Panc1 (cell line): ENCODE data around the gene PGLYRP2.

Experiments used
- POLR2AphosphoS5 ChIP-seq: IDR thresholded peaks from 2 replicates; pipeline ENCODE4 v1.6.1; 2012; ENCODE audit warnings: mild to moderate bottlenecking, low read depth, low read length, moderate library complexity
- REST ChIP-seq, 2 experiments: IDR thresholded peaks; 2 replicates each; pipeline ENCODE4 v1.6.1; 2011 to 2012; ENCODE audit warnings: low read depth in 2 of 2, control low read depth in 1 of 2, low read length in 1 of 2, mild to moderate bottlenecking in 1 of 2, moderate library complexity in 1 of 2; ENCODE audit not compliant: insufficient read depth in 1 of 2
- SIN3A ChIP-seq: IDR thresholded peaks from 2 replicates; pipeline ENCODE4 v1.6.1; 2012; ENCODE audit warnings: low read depth, mild to moderate bottlenecking, low read length, moderate library complexity, borderline replicate concordance; ENCODE audit not compliant: insufficient read depth
- TCF7L2 ChIP-seq: IDR thresholded peaks from 2 replicates; pipeline ENCODE4 v1.6.1; 2011; ENCODE audit warnings: mild to moderate bottlenecking, low read depth, low read length, inconsistent platforms
- TF ChIP-seq, protein P1 (sequence below): fragments of 450-650 bp; IDR thresholded peaks from 2 replicates; pipeline ENCODE4 v1.5.1; 2017; ENCODE audit warnings: mild to moderate bottlenecking

DNA sequence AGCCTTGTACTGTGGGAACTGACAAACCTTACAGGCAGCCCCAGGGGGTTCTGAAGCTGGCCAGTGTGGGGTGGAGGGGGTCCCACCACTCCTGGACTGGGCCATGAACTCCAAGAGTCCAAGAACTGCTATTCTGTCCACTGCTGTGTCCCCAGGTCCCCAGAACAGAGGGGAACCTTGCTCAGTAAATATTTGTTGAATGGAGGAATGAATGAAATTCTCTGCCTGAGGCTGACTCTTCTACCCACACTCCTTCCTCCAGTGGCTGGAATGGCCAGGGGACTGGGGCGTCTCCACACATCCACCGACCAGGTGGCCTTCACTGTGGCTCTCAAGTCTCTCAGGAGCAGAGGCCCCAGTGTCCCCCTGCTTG is 41.2 kb downstream of the PGLYRP2 start:
- TF ChIP-seq, protein P1, sequence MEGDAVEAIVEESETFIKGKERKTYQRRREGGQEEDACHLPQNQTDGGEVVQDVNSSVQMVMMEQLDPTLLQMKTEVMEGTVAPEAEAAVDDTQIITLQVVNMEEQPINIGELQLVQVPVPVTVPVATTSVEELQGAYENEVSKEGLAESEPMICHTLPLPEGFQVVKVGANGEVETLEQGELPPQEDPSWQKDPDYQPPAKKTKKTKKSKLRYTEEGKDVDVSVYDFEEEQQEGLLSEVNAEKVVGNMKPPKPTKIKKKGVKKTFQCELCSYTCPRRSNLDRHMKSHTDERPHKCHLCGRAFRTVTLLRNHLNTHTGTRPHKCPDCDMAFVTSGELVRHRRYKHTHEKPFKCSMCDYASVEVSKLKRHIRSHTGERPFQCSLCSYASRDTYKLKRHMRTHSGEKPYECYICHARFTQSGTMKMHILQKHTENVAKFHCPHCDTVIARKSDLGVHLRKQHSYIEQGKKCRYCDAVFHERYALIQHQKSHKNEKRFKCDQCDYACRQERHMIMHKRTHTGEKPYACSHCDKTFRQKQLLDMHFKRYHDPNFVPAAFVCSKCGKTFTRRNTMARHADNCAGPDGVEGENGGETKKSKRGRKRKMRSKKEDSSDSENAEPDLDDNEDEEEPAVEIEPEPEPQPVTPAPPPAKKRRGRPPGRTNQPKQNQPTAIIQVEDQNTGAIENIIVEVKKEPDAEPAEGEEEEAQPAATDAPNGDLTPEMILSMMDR, result no peak
- TF ChIP-seq POLR2AphosphoS5, result no peak
- TF ChIP-seq REST (IDR thresholded peaks at IDR 0.05; ENCODE audit: insufficient read depth in 1 of 2, low read depth in 2 of 2, low read length in 1 of 2), result no peak
- TF ChIP-seq SIN3A, result no peak
- no peak for TF ChIP-seq TCF7L2
